Panc1 (cell line): ENCODE results near the gene FAM78A.

Experiments used
- POLR2AphosphoS5 ChIP-seq: IDR thresholded peaks from 2 replicates; pipeline ENCODE4 v1.6.1; 2012; ENCODE audit warnings: mild to moderate bottlenecking, low read depth, low read length, moderate library complexity
- TF ChIP-seq, protein P1 (sequence below): fragments of 450-650 bp; IDR thresholded peaks from 2 replicates; pipeline ENCODE4 v1.5.1; 2017; ENCODE audit warnings: mild to moderate bottlenecking

DNA sequence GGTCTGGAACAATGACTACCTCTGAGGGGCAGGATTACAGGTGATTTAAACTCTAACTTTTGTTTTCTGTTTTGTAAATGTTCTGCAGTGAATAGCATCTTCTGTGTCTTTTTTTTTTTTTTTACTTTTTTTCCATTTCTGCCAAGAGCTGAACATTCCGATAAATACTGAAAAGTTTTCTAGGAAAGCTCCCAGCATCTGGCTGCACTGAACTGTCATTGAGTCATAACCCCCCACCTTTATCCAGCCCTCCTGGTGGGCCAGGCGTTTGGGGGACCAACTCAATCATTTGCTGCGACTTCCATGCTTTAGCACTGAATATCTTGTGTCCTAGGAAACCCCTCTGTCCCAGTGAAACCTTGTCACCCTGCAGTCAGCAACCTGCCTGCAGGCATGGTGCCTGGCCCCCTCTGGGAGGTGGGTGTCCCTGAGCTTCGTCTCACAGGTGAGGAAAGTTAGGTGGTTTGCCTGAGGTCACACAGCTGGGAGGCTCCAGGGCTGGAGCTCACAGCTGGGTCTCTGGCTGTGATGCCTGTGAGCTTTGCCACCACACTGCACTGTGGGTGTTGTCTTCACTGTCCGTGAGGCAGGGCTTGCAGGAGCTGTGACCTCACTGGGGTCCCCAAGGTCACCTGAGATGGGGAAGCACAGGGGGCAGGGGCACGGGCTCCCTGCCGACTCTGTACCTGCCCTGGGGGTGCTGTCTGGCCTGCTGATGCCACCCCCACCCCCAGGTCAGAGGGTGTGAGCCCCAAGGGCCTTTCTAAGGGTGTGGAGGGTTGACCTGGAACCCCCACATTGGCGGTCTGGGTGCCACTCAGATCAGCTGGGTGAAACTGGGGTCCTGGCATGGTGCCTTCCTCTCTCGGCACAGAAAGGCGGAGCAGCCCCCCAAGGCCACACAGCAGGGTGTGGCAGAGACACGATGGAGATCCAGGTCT lies 27.3 kb upstream of the FAM78A start:
- TF ChIP-seq, protein P1, sequence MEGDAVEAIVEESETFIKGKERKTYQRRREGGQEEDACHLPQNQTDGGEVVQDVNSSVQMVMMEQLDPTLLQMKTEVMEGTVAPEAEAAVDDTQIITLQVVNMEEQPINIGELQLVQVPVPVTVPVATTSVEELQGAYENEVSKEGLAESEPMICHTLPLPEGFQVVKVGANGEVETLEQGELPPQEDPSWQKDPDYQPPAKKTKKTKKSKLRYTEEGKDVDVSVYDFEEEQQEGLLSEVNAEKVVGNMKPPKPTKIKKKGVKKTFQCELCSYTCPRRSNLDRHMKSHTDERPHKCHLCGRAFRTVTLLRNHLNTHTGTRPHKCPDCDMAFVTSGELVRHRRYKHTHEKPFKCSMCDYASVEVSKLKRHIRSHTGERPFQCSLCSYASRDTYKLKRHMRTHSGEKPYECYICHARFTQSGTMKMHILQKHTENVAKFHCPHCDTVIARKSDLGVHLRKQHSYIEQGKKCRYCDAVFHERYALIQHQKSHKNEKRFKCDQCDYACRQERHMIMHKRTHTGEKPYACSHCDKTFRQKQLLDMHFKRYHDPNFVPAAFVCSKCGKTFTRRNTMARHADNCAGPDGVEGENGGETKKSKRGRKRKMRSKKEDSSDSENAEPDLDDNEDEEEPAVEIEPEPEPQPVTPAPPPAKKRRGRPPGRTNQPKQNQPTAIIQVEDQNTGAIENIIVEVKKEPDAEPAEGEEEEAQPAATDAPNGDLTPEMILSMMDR: no peak
- no peak for TF ChIP-seq POLR2AphosphoS5
